Measurements from ENCODE around the gene GBP7.
"Not testable (repeated sequence)": the region's sequence is repeated elsewhere in the genome, so short reads cannot be mapped to it uniquely, and the experiment has no call there.

GRCh38 chr1:89128003-89128458 is 47.8 kb downstream of the GBP7 start:
- not testable (repeated sequence) for TF ChIP-seq CTCF (IDR thresholded peaks at IDR 0.05; ENCODE audit: low read depth, low read length, missing input control); RAD21 (IDR thresholded peaks at IDR 0.05); MAX (IDR thresholded peaks at IDR 0.05); SP1 (IDR thresholded peaks at IDR 0.05); EGR1 (IDR thresholded peaks at IDR 0.05; ENCODE audit: low read depth in 2 of 2)

Data from liver (tissue), 3 donors.